ENCODE measurements around the gene NFATC1.

GRCh38 chr18:79528846-79529245, 133.1 kb downstream of the NFATC1 start:
- no peak for TF ChIP-seq EZH2phosphoT487 (IDR thresholded peaks at IDR 0.05; ENCODE audit: borderline replicate concordance, low read length)
- peak; percentile 91 for TF ChIP-seq CTCF (IDR thresholded peaks at IDR 0.05; ENCODE audit: low read depth, low read length, poor library complexity, severe bottlenecking)
